EL (cell line): Measurements from ENCODE around the gene SERPINA6.
A peak's percentile ranks its signal among the peaks of the same experiment; 100 is the strongest.
"Not testable (repeated sequence)": the region's sequence is repeated elsewhere in the genome, so short reads cannot be mapped to it uniquely, and the experiment has no call there.

Source experiments
- DNase-seq: peaks from one replicate; pipeline ENCODE4 v3.0.0-alpha.2; 2016

Gene SERPINA6, protein sequence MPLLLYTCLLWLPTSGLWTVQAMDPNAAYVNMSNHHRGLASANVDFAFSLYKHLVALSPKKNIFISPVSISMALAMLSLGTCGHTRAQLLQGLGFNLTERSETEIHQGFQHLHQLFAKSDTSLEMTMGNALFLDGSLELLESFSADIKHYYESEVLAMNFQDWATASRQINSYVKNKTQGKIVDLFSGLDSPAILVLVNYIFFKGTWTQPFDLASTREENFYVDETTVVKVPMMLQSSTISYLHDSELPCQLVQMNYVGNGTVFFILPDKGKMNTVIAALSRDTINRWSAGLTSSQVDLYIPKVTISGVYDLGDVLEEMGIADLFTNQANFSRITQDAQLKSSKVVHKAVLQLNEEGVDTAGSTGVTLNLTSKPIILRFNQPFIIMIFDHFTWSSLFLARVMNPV

DNA sequence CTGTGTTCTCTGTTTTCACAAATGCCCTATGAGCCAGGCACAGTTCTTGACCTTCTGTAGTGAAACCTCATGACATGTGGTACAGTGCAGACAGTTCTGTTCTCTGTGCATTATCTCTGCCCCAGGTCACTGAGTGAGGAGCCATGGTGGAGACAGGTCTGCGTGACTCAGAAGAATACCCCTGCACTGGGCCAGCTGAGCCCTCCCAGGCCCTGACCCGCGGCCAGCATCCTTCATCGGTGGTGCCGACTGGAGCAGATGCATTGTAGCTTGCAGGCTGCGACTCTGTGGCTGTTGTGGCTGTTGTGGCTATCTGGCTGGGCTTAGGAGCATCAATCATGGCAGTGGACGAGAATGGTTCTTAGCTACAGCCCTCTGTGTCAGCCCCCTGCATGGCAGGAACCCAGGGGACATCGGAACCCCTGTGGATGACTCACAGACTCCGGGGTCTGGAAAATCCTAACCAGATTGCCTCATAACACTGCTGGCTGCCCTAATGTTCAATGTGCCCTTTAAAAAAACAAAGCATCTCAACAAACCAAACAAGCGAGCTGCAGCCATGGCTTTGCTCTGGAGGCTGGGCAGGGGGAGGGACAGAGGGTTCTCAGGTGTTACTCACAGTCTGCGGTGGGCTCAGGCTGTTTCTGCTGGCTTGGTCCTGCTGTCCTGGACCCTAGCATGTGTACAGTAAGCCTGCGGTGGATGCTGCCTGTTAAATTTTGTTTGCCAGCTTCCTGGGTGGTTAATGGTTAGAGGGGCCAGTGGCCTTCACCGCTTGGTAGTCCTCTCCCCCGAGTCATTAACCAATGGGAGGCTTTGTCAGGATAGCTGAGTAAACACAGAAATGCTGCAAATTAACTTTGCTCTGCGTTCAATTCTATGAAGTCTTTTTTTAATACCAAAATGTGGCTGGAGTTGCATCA lies at the start of gene SERPINA6:
TSS of gene SERPINA6 (minus strand) at position 689 of the 923 bp plus-strand sequence. CDS start 8,688 bp downstream, outside the sequence.
- DNase-seq, result peak; percentile 29

DNA sequence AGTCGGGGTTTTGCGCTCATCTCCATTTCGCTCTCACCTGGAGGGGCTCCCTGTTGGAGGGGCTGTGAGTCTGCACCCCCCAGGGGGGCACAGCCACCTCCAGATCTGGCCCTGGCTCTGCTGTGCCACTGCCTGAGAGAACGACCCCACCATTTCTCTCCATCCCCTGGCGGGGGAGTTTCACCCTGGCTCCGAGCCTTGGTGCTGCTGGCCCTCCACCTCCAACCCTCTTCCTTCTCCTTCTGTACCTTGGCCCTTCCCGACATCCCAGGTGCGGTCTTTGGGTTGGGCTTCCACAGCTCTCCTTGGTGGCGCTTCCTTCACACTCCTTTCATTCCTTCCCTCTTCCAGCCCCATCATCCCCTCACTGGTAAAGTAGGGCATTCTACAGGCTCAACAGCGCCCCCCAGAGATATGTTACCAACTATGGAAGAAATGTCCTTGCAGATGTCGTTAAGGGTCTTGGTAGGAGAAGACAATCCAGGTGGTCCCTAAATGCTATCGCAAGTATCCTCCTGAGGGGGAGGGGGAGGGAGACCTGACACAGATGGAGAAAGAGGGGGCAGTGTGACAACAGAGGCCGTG lies 49.0 kb upstream of the SERPINA6 start:
- no peak for DNase-seq

DNA sequence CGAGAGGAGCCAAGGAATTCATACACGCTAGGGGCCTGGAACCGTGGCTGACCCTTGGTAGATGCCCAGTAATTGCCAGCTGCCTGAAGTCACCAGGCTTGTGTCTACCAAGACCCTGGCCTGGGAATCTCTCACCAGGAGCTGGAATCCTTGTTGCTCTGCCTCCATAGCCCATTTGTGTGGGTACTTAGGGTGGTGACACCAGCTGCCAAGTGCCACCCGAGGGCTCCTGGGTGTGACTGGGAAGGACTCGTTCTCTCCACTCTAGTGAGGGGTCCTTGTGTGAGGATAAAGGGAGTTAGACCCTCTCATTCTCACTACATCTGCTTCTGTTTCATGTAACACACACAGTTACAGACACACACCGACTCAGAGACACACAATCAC lies 47.4 kb upstream of the SERPINA6 start:
- no peak for DNase-seq

DNA sequence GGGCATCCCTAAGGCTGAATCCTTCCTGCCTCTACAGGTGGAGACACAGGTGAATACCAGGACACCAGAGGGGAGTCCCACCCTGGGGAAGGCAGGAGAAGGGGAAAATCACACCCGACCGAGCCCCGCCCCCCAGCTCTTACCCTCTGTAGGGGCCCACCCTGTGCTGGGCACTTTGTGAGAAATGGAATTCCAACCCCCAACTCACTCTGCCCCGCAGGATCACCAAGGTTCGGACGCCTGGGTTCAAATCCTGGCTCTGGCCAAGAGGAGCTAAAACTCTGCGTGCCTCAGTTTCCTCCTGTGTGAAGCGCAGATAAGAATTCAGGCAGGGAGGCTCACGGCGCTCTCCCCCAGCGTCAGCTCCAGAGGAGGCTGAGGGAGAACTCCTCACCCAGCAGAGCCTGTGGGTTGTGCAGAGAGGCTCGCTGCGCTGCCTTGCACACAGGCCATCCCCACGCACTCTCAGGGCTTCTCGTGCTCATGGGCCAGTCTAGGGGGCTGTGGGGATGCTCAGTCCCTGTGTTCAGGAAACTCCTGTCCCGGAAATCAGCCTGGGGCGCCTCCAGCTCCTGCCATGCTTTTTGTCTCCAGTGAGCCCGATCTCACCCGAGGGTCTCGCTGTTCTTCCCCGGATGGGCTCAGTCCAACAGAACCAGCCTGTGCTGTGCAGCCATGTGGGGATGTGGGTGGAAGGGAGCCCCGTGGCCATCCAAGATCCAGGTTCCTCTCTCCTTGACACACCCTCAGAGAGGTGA lies 46.8 kb upstream of the SERPINA6 start:
- not testable (repeated sequence) for DNase-seq

DNA sequence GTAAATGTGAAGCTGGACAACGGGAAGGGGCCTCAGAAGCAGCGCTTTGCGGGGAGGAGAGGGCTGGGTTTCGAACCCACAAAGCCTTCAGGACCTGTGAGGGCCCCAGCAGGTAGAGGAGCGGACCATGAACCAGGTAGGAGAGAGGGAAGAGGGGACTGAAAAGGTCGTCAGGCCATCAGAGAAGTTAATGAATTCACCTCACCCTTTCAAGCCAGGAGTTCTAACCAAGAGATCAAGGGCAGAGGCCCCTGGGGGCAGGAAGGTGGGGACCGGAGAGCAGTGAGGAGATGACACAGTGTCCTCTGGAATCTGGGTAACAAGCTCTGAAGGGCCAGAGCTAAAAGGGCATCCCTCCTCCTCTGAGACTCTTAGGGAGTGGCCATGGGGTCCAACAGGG lies 45.8 kb upstream of the SERPINA6 start:
- no peak for DNase-seq

DNA sequence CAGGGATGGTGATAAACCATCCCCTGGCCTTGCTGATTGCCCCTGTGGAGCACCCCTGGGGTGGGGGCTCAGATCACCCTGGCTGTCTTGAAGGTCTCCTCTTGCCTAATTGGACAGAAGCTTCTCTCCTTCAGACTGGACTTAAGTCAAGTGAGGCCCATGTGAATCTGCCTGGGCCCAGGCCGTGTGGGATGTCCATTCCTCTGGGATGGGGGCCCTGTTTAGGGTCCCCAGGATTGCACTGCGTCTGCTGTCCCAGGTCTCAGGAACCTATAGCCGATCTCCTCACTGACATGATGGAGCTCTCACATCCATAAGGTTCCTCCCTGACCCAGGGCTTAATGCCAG lies 45.1 kb upstream of the SERPINA6 start:
- DNase-seq, result no peak

DNA sequence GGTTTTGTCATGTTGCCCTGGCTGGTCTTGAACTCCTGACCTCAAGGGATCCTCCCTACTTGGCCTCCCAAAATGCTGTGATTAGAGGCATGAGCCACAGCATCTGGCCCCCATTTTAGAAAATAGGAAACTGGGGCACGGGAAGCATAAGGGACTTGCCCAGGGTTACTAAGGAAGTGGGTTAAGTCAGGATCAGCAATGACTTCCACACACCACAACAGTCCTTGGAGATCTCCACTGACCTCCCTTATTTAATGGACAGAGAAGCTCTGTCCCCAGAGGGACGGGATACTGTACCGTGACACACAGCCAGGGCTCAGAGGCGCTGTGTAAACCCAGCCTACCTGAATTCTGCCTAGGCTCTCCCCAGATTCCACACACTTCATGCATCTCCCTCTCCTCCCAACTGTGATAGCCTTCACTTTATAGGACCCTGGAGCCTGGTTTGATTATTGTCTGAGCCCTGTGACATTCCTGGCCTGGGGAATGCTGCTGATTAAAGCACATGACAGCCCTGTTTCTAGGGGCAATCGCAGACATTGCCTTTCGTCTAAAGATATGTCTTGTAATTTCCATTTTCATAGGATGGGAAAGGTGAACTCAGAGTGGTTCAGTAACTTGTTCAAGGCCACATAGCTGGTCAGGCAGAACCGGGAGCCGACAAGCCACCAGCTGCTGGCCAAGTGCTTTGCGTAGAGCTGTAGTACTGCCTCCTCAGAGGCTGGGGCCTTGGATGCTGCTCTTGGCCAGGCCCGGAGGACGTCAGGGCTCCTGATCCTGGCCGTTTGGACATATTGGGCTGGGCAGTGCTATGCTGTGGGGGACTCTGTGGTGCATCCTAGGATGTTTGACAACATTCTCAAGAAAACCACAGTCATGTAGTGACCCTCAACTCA lies 44.5 kb upstream of the SERPINA6 start:
- DNase-seq, result no peak

DNA sequence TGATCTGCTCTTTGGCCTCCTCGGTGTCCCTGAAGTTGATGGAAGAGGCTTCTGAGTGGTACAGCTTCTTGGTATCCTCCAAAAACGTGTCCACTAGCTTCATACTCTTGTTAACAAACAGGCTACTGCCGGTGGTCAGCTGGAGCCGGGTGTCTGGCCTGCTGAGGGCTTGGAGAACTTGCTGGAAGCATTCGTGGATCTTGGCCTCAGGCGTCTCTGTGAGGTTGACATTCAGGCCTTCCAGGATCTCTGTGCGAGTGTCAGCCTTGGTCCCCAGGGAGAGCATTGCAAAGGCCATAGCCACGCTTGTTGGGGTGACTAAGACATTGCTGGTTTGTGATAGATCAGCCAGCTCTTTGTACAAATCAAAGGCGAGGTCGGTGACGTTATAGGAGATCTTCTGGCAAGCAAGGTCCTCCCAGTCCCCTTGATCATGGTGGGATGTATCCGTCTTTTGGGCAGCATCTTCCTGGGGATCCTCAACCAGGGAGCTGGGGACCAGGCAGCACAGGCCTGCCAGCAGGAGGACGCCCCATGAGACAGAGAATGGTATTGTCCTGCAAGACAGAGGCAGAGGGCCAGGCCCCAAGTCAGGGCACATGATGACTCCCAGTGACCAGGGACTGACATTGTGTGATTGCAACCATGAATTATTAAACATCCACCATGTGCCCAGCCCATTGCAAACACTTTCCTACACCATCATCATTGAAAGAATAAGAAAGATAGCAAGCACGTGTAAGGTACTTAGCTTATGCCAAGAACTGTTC lies 43.2 kb upstream of the SERPINA6 start, which contains the start of gene SERPINA2:
TSS of gene SERPINA2 (minus strand) at position 553 of the 770 bp plus-strand sequence.
- DNase-seq, result no peak

DNA sequence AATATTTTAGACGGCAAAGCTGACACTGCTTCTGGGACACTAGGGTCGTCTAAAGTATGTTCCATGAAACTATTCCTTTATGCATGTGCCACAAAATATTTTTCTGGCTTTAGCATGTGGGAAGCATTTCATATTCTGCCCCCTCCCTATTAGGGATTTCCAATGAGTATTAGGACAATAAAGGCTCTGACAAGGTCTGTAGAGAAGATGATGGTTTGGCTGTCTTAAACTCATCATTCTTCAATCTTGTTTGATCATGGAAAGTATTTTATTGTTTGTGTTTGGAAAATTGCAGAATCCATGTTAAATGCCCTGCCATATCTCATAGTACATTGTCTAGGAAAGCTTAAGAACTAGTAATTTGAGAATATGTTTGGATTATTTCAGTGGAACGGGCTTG lies 42.5 kb upstream of the SERPINA6 start:
- DNase-seq, result no peak

DNA sequence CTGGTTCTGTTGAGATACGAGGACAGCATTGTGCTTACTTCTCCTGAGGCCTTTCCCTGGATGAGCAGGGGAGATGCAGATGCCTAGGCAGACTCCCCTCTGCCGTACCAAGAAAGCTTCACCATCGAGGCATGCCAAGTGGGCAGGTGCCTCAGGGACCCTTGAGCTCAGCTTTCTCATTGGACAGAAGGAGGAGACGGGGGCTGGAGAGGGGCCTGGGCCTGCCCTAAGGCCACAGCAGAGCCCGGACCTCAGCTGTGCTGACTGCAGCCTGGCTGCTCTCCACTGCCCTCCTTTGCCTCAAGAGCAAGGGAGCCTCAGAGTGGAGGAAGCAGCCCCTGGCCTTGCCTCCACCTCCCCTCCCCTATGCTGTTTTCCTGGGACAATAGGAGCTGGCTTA lies 41.8 kb upstream of the SERPINA6 start:
- no peak for DNase-seq

DNA sequence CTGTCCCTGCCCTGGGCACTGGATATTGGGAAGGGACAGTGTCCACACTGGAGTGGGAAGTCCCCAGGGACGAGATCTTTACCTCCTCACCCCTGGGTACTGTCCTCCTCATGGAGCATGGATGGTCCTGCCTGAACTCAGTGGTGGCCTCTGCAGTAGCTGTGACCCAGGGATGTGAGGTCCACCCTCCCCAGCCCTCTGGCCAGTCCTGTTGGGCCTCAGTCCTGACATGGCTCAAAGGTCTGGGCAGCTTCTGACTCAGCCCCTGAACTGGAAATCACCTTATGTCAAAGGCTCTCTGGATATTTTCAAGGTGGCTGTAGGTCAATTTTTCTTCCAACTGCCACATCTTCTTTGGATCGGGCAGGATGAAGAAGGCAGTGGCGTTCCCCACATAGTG lies 40.9 kb upstream of the SERPINA6 start:
- DNase-seq, result no peak

DNA sequence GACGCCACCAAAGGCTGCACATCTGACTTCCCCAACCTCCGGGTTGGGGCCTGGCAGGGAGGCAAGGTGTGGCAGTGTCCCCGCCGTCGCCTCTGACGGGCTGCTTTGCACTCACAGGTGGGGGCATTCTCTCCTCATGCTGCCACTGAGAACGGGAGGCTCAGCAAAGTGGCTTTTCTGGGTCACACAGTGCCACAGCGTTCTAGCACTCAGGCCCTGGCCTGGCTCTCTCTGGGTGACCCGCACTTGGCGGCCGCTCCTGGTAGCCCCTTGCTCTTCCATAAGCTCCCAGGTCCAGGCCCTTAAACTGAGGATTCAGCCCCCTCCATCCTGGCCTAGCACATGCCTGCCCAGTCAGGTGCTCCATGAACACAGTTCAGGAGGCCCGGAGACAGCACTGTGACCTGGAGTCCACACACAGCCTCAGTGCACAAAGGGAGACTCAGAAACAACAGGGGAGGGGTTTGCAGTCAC lies 40.1 kb upstream of the SERPINA6 start:
- DNase-seq, result no peak

DNA sequence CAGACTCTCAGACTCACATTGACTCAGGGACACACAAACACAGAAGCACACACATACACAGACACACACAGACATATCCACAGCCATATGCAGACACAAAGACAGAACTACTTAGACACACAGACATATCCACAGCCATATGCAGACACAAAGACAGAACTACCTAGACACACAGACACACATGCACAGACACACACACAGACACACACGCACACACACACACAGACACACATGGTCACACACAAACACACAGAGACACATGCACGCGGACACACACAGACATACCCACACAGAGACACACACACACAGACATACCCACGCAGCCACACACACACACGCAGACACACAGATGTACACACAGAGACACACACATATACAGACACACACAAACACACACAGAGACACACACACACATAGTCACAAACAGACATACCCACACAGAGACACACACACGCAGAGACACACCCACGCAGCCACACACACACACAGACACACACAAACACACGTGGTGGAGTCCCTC lies 39.5 kb upstream of the SERPINA6 start:
- no peak for DNase-seq

DNA sequence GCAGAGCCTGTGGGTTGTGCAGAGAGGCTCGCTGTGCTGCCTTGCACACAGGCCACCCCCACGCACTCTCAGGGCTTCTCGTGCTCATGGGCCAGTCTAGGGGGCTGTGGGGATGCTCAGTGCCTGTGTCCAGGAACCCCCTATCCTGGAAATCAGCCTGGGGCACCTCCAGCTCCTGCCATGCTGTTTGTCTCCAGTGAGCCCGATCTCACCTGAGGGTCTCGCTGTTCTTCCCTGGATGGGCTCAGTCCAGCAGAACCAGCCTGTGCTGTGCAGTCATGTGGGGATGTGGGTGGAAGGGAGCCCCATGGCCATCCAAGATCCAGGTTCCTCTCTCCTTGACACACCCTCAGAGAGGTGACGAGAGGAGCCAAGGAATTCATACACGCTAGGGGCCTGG lies 38.5 kb upstream of the SERPINA6 start:
- DNase-seq, result no peak

DNA sequence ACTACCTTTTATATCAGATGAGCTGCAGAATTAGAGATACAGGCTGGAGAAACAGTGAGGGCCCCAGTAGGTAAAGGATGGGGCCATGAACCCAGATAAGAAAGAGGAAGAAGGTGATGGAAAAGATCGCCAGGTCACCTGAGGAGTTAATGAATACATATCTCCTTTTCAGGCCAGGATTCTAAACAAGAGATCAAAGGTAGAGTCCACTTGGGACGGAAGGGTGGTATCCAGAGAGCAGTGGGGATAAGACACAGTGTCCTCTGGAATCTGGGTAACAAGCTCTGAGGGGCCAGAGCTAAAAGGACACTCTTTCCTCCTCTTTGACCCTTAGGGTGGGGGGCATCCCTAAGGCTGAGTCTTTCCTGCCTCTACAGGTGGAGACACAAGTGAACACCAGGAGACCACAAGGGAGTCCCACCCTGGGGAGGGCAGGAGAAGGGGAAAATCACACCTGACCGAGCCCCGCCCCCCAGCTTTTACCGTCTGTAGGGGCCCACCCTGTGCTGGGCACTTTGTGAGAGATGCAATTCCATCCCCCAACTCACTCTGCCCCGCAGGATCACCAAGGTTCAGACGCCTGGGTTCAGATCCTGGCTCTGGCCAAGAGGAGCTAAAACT lies 37.9 kb upstream of the SERPINA6 start:
- no peak for DNase-seq

DNA sequence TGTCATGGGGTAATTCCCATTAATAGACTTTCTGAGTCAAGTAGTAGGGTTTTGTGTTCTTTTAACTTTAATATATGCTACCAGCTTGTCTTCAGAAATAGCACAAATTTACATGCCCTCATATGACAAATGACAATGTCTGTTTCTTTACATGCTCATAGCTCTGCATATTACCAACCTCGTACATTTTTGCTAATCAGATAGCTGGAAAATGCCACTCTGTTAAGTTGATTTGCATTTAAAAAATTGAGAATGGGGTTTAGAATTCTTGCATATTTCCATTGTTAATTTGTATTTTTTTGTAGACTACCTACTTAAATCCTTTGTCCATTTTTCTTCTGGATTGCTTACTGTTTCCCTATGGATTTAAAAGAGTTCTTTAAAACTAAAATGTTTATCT lies 34.0 kb upstream of the SERPINA6 start:
- no peak for DNase-seq

DNA sequence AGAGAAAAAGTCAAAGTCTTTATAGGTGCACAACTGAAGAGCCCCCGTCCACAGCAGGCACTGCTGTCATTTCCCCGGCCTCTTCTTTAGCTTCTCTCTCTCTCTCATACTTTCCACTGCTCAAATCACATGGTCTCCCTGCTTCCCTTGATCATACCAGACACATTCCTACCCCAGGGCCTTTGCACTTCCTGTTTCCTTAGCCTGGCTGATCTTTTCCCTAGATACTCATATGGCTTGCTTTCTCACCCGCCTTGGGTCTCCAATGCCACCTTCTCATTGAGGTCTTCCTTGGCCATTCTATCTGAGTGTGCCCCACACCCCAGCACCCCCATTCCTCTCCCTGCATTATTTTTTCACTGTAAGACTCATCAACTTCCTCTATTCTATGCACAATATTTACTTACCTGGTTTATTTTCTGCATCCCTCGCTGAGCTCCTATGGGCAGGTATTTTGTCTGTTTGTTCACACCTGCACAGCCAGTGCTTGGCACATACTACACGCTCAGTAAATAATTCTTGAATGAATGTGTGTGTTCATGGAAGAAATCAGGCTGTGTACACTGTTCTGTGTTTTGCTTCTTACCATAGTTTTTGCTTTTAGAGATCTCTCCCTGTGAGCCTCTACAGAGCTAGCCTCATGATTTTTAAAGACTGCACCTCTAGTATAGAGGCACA lies 33.4 kb upstream of the SERPINA6 start:
- DNase-seq, result no peak

DNA sequence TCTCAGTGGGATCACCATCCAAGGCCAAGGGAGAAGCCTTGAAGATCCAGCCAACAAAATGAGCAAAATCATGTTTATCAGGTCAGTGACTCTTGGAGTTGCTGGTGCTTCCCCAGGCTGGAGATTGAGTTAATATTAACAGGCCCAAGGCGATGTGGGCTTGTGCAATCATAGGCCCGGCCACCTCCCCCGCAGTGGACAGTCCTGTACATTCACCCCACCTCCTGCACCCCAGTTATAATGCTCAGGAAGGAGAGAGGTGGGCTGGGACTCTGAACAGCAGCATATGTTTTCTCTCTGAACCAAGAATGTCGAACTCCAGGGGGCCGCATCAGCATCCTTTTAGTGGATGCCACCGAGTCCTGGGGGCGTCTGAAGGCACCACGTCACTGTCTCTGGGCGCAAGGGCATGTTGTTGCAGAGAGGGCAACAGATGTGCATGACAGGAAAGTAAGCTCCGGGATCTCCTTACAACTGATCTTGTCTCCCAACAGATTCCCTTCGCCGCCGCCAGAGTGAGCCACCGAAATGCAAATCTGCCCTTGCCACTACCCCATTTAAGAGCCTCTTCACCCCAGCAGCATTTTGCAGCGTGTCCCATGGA lies 32.2 kb upstream of the SERPINA6 start:
- DNase-seq, result peak; percentile 69

DNA sequence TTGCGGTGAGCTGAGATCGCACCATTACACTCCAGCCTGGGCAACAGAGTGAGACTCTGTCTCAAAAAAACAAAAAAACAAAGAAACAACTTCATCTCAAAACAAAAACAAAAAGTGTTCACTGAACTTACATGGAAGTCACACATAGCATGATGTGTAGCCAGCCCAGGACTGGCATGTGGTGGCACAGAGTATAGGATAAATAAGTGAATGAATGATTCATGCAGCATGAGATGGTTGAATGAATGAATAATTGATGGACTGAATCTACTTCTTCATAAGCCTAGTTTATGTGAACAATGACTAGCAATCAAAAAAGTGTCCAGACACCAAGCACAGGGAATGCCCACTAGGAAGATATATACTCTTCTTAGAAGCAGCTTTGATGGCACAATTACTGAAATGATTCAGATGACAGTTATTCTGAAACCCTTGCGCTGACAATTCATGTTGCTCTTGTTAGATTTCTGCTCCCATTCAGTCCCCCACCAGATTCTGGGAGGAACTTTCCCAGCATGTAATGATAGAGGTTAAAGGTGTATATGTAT lies 31.6 kb upstream of the SERPINA6 start:
- no peak for DNase-seq
